B cell (primary cell): ENCODE results near the gene TENT4B. TPM values are rescaled to one million over a fixed set of nuclear protein-coding genes. Genes with fewer than 3 reads are reported as not detected.

Experiments used
- ATAC-seq: fragments of 200-7000 bp; cut with Tn5 transposase; one replicate; pipeline ENCODE4 v1.10.0; 2021; ENCODE audit warnings: low read depth, mild to moderate bottlenecking, moderate number of reproducible peaks, moderate library complexity
- CTCF ChIA-PET: fragments of 350-600 bp; sonication (Branson Sonifier 250); formaldehyde crosslinking; loops from one replicate; lab custom pipeline; 2021; ENCODE audit warnings: antibody characterized with exemption, inconsistent platforms; lab: Charles Lee
- POLR2A ChIA-PET: fragments of 350-600 bp; sonication (Branson Sonifier 250); formaldehyde crosslinking; loops from one replicate; lab custom pipeline; 2021; ENCODE audit warnings: antibody characterized with exemption; lab: Charles Lee
- DNase-seq: peaks from one replicate; pipeline ENCODE4 v3.0.0; 2013
- H2AFZ ChIP-seq: 2 replicates; pipeline ENCODE4 v1.6.1; 2012; ENCODE audit warnings: mild to moderate bottlenecking, low read depth, low read length; ENCODE audit not compliant: insufficient read depth, poor library complexity, severe bottlenecking
- H3K27ac ChIP-seq, 2 donors: 1 replicate in 1 of 2; 2 replicates in 1 of 2; pipeline ENCODE4 v1.5.1; 2012 to 2013; ENCODE audit warnings: low read length in 2 of 2, mild to moderate bottlenecking in 2 of 2, moderate library complexity in 1 of 2
- H3K27me3 ChIP-seq, 4 experiments: fragments of 200-600 bp in 1 of 4; sonication (generic) in 1 of 4; replicated peaks in 1 of 4; 1 replicate in 2 of 4; 2 replicates in 2 of 4; pipeline versions ENCODE4 v1.6.1 to v1.7.0; 2013 to 2016; ENCODE audit warnings: low read length in 3 of 4, mild to moderate bottlenecking in 2 of 4, mixed read lengths in 1 of 4, moderate library complexity in 1 of 4; ENCODE audit not compliant: insufficient read depth in 4 of 4, control insufficient read depth in 3 of 4; ENCODE audit errors: control extremely low read depth in 1 of 4
- H3K36me3 ChIP-seq, 2 experiments: replicated peaks in 1 of 2; 1 replicate in 1 of 2; 2 replicates in 1 of 2; pipeline versions ENCODE4 v1.6.1 to v1.7.1; 2013; ENCODE audit warnings: low read length in 1 of 2; ENCODE audit not compliant: insufficient read depth in 2 of 2, control insufficient read depth in 1 of 2; ENCODE audit errors: control extremely low read depth in 1 of 2, extremely low read depth in 1 of 2
- H3K4me1 ChIP-seq, 2 donors: fragments of 200-600 bp in 1 of 2; sonication (generic) in 1 of 2; 1 replicate in 1 of 2; 2 replicates in 1 of 2; pipeline versions ENCODE4 v1.5.1 to v1.6.1; 2013 to 2017; ENCODE audit warnings: low read length in 2 of 2; ENCODE audit not compliant: control insufficient read depth in 2 of 2, insufficient read depth in 2 of 2
- H3K4me2 ChIP-seq: replicated peaks from 2 replicates; pipeline ENCODE3; 2012; ENCODE audit warnings: mild to moderate bottlenecking, low read depth, low read length; ENCODE audit not compliant: poor library complexity, severe bottlenecking
- H3K4me3 ChIP-seq, 5 experiments: fragments of 200-600 bp in 1 of 5; sonication (generic) in 1 of 5; 1 replicate in 3 of 5; 2 replicates in 2 of 5; pipeline versions ENCODE4 v1.5.1 to v1.7.0; 2011 to 2016; ENCODE audit warnings: low read length in 4 of 5, mild to moderate bottlenecking in 4 of 5, low read depth in 2 of 5, control low read depth in 1 of 5, moderate library complexity in 1 of 5; ENCODE audit not compliant: insufficient read depth in 1 of 5; ENCODE audit errors: control extremely low read depth in 1 of 5, extremely low read depth in 1 of 5
- H3K79me2 ChIP-seq: fragments of 200-600 bp; sonication (generic); one replicate; pipeline ENCODE4 v1.6.0; 2016; ENCODE audit warnings: low read length; ENCODE audit not compliant: control insufficient read depth, insufficient read depth
- H3K9ac ChIP-seq: fragments of 200-600 bp; sonication (generic); 2 replicates; pipeline ENCODE4 v1.6.1; 2017; ENCODE audit warnings: mild to moderate bottlenecking, low read length, moderate library complexity
- H3K9me3 ChIP-seq, 3 donors: one replicate each; pipeline versions ENCODE4 v1.6.1 to v1.7.1; 2013; ENCODE audit warnings: low read length in 2 of 3; ENCODE audit not compliant: control insufficient read depth in 2 of 3, insufficient read depth in 1 of 3; ENCODE audit errors: control extremely low read depth in 1 of 3
- H4K20me1 ChIP-seq: 2 replicates; pipeline ENCODE4 v1.6.0; 2012; ENCODE audit warnings: mild to moderate bottlenecking, low read length; ENCODE audit not compliant: insufficient read depth, control insufficient read depth, poor library complexity, severe bottlenecking
- H3K27ac Mint-ChIP-seq: one replicate; pipeline ENCODE4 v1.8.0; 2021; ENCODE audit warnings: mixed read lengths
- H3K27me3 Mint-ChIP-seq: one replicate; pipeline ENCODE4 v1.8.0; 2021; ENCODE audit warnings: mixed read lengths
- H3K4me1 Mint-ChIP-seq: one replicate; pipeline ENCODE4 v1.8.0; 2021; ENCODE audit warnings: mixed read lengths
- H3K4me3 Mint-ChIP-seq: one replicate; pipeline ENCODE4 v1.8.0; 2021; ENCODE audit warnings: mixed read lengths
- H3K9me3 Mint-ChIP-seq: one replicate; pipeline ENCODE4 v1.8.0; 2022; ENCODE audit warnings: mixed read lengths; ENCODE audit not compliant: insufficient read depth
- EZH2 ChIP-seq: IDR thresholded peaks from 2 replicates; pipeline ENCODE4 v1.6.1; 2012; ENCODE audit warnings: borderline replicate concordance, low read depth, mild to moderate bottlenecking, moderate library complexity, low read length; ENCODE audit not compliant: insufficient read depth, poor library complexity, severe bottlenecking
- WGBS: methylation state at CpG from one replicate; pipeline ENCODE4 v1.1.5; 2013; ENCODE audit warnings: missing lambda C conversion rate; ENCODE audit not compliant: insufficient coverage; 5-methylcytosine and 5-hydroxymethylcytosine counted together
- intact Hi-C: fragments of 100-400 bp; cut with micrococcal nuclease; formaldehyde crosslinking; loops from one replicate; pipeline ENCODE4 v1.10.0; 2022
- polyA plus RNA-seq: library from polyadenylated mRNA; depleted of rRNA; stranded (reverse); fragments of >200 nt; gene quantifications from 2 replicates; pipeline ENCODE4 v1.2.3, GENCODE V29; 2012
- total RNA-seq, 2 donors: library from RNA; stranded (reverse); fragments of 120-200 nt in 1 of 2; gene quantifications; 1 replicate in 1 of 2; 2 replicates in 1 of 2; pipeline versions ENCODE4 v1.2.3 to v1.2.4, GENCODE V29; 2013 to 2022
- TF ChIP-seq, protein P1 (sequence below): fragments of 200-600 bp; IDR thresholded peaks from one replicate; pipeline ENCODE4 v1.8.0; 2022; ENCODE audit warnings: antibody characterized with exemption, mild to moderate bottlenecking

Gene TENT4B
- total and polyA plus RNA-seq, 2 donors (not counting 1 experiment from before 2014, with no cell fraction given) = 6.1 to 17.1 TPM

DNA sequence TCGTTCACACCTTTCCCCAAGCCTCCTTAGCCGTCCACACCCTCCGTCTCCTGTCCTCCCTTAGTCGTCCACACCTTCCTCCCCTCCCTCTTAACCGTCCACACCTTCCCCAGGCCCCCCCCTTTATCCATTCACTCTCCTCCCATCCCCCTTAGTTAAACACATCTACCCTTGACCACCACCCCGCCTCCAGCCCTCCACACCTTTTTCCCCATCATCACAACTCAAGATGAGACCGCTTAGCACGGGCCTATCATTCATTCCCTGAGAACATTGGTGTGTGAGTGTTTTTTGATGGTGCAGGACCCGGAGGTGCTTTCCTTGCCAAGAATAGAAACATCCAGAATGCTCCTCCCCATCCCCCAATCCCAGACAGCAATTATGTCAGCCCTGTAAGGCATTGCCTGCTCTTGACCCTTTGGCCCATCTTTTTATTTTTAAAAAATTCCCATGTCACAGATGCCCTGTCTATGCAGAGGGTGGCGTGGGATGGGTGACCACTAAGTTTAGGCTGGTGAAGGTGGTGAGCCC is 1.4 kb downstream of the TENT4B start:
- no peaks in the 10 kb centered on the region for H3K9me3 ChIP-seq
- 47% methylated on average over 5 of the region's 10 CpGs for WGBS
- H4K20me1 ChIP-seq = peaks cover 34% of the 10 kb centered on the region
- ChIA-PET CTCF (interaction anchor here (1.2 to 1.8 kb wide), 3 partner anchors 56 to 175 kb away, joined by 3 to 14 read pairs (median 5); no protein-coding TSS in a partner anchor), POLR2A (no interaction called here)
- ATAC-seq (no peak), DNase-seq (no peak)
- peak overlapping the region; percentile 72 for H3K4me3 Mint-ChIP-seq
- H3K4me1 ChIP-seq = peaks cover 23 to 28% of the 10 kb centered on the region in 2 donors
- H3K79me2 ChIP-seq = peaks cover 58% of the 10 kb centered on the region
- intact Hi-C loops = loop anchor here (5.0 kb wide), 3 partner anchors 113 to 393 kb away; partner anchors contain the start of genes ADCY7 and NKD1
- peak overlapping the region in 1 of 2 donors; percentile 72 for H3K27ac ChIP-seq
- no peaks in the 10 kb centered on the region for H3K36me3 ChIP-seq
- H3K4me2 ChIP-seq = peak overlapping the region; percentile 100
- H3K27me3 ChIP-seq = no peaks in the 10 kb centered on the region
- H3K9ac ChIP-seq = peak overlapping the region; percentile 86
- H3K9me3 Mint-ChIP-seq = no peaks in the 10 kb centered on the region
- peak overlapping the region; percentile 42 to 82 (median 63) for H3K4me3 ChIP-seq
- H3K4me1 Mint-ChIP-seq = peaks cover 44% of the 10 kb centered on the region
- H3K27ac Mint-ChIP-seq = peak overlapping the region; percentile 81
- peak overlapping the region; percentile 79 for H2AFZ ChIP-seq
- TF ChIP-seq, protein P1, sequence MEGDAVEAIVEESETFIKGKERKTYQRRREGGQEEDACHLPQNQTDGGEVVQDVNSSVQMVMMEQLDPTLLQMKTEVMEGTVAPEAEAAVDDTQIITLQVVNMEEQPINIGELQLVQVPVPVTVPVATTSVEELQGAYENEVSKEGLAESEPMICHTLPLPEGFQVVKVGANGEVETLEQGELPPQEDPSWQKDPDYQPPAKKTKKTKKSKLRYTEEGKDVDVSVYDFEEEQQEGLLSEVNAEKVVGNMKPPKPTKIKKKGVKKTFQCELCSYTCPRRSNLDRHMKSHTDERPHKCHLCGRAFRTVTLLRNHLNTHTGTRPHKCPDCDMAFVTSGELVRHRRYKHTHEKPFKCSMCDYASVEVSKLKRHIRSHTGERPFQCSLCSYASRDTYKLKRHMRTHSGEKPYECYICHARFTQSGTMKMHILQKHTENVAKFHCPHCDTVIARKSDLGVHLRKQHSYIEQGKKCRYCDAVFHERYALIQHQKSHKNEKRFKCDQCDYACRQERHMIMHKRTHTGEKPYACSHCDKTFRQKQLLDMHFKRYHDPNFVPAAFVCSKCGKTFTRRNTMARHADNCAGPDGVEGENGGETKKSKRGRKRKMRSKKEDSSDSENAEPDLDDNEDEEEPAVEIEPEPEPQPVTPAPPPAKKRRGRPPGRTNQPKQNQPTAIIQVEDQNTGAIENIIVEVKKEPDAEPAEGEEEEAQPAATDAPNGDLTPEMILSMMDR = no peak
- no peak for TF ChIP-seq EZH2
- H3K27me3 Mint-ChIP-seq = no peaks in the 10 kb centered on the region

DNA sequence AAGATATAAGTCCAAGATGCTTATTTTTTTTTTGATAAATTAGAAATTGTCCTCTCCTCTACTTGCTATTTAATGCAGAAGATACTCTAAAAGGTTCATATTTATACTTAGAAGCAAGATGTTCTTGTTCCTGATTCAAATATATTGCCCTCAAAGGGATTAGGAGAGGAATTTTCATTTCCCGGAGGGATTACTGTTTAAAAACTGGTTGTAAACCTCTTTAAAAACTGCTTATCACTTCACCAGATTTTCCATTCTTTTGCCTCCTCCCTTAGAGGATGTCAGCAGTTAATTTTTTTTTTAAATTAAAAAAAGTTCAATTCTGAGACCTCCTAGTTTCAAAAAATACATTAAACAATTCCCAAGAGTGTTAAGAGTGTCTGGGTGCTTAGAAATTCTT is 2.8 kb downstream of the TENT4B start:
- Histone ChIP-seq H2AFZ (no peak overlapping the region), H3K79me2 (peaks cover 70% of the 10 kb centered on the region), H3K9ac (peak overlapping the region; percentile 86), H3K36me3 (peaks cover 0 to 5% of the 10 kb centered on the region in 2 experiments), H3K27me3 (no peaks in the 10 kb centered on the region), H4K20me1 (peaks cover 34% of the 10 kb centered on the region), H3K9me3 (no peaks in the 10 kb centered on the region), H3K4me2 (peak overlapping the region; percentile 100), H3K4me1 (peaks cover 23 to 28% of the 10 kb centered on the region in 2 donors), H3K4me3 (peak overlapping the region in 1 of 5 experiments; percentile 82), H3K27ac (peak overlapping the region in 1 of 2 donors; percentile 3)
- ChIA-PET CTCF (interaction anchor here (1.2 to 1.8 kb wide), 3 partner anchors 55 to 174 kb away, joined by 4 to 14 read pairs (median 5); no protein-coding TSS in a partner anchor), POLR2A (interaction anchor here (0.6 kb wide), 1 partner anchor 55 kb away, joined by 3 read pairs; no protein-coding TSS in a partner anchor)
- Mint-ChIP-seq H3K27me3 (no peaks in the 10 kb centered on the region), H3K4me1 (peaks cover 54% of the 10 kb centered on the region), H3K27ac (no peak overlapping the region), H3K4me3 (peak overlapping the region; percentile 72), H3K9me3 (no peaks in the 10 kb centered on the region)
- ATAC-seq = no peak
- TF ChIP-seq, protein P1 = no peak
- no peak for TF ChIP-seq EZH2
- intact Hi-C loops = loop anchor here (5.0 kb wide), 1 partner anchor 526 kb away; the partner anchor contains the start of gene SNX20
- DNase-seq = no peak
- no CpG with 5 or more reads among the region's 1 CpG for WGBS
